HG02798 (cell line): ENCODE results near the gene MEN1.

ENCODE experiments used
- ATAC-seq: cut with Tn5 transposase; IDR thresholded peaks from one replicate; pipeline ENCODE4 v1.9.1; 2021; ENCODE audit warnings: mild to moderate bottlenecking; ENCODE audit not compliant: unreplicated experiment, poor library complexity

MEN1 gene

DNA sequence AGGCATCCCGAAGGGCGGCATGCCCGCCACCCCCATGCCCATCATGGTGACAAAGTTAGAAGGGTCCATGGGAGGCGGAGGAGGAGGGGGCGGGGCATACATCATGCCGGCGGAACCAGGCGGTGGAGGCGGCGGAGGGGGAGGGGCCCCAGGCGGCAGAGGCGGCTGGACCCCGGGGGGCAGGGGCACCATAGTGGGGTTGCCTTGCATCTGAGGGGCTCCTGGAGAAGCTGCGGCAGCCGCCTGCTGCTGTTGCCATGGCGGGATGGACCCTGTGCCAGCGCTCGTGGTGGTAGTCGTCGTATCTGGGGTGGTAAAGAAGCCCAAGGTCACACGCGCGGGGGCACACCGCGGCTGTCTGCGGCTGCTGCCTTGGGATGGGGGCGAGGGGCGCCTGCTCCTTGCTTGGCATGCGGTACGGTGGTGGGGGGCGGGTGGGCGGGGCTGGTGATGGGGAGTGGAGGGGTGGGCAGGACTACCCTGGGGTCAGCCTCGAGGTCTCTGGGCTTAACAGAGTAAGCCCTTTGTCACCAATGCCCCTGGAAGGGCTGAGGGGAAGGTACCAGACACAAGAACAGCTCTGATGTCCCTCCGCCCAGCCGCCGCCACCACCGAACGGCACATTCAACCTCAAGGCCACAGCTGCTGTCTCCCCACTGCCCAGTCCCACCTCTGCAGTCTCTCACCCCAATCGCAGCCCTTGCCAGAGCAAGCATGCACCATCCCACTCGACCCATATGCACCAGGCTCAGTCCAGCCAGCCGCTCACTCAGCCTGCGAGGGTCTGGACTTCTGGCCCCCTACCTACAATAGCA, 44.3 kb downstream of the MEN1 start:
- no peak for ATAC-seq

DNA sequence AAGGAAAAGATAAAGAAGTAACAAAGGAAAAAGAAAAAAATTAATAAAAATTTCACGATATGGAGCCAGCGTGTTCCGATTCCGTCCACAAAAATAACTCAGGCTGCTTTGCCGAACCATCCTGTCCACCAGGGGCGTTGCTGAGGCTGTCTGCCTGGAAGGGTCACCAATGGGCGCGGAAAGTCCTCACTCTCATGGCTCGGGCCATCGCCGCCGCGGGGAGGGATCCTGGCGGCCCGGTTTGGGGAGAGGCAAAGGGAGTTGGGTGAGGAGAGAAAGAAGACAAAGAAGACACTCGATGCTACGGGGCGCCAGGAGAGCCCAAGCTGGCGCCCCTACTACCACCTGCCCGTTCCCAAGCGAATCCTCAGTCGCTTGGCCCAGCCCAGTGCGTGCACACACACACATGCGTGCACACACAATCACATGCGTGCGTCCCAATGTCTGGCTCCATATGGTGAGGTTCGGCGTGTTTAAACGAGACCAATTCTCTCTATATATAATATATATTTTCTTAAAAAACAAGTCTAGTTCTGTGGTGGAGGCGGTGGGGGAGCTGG, 45.0 kb downstream of the MEN1 start:
- no peak for ATAC-seq

DNA sequence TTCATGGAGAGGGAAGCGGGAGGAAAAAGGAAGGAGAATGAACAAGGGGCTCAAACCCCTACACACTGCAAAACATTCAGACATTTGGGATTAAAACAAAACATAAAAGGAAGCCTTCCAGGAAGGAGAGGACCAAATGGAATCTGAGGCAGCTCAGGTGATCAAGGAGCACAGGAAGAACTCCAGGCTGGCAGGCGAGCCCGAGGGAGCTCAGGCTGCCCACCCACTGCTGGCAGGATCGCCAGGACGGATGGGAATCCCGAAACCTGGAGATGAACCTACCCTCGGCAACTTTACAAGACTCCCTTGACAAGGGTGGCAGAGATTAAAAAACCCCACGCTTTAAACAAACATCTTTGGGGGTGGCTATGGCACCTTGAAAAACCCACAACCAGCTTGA, 45.6 kb downstream of the MEN1 start:
- ATAC-seq = no peak

DNA sequence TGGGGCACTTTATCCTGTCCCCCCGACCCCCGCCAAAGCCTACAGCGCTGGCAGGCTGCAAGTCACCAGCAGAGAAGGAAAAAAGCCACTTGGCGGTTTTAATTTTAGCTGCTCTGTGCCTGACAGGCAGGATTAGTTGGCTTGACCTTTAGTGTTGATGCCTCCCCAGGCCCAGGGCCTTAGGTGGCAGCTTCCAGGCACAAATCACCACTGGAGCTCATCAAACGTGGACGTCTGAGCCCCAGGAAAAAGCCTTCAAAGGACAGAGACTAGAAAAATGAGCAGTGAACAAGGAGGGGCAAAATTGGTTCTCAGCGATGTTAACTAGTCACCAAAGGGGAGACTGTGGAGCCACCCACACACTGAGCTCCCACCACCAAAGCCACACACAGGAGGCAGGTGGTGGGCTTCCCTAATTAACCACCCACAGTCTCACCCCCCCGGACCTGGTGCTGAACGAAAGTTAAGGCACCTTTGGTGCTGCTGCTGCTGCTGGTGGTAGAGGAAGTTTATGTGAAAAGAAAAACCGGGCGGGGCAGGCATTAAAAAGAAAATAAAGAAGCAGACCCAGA, 46.2 kb downstream of the MEN1 start:
- no peak for ATAC-seq

DNA sequence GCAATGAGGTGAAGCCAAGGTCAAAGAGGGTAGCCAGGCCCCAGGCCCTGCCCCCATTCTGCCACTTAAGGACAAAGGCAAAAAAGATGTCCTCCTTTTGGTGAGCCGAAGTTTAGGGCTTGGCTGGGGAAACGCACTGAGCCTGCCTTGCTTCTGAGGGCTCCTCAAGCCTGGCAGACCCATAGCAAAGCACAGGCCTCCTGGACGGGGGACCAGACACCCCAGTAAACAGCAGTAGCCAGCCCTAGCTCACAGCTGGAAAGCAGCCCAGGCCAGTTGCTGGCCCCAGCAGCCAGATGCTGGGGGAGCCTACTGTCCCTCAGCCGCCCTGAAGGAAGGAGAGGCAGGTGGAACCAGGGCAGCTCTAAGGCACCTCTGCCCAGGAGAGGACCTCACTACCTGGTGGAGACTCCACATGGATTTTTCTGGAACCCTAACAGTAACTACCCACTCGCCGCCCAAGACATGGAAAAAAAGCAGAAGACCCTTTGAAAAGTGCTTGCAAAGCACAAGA, 46.8 kb downstream of the MEN1 start:
- ATAC-seq = no peak

DNA sequence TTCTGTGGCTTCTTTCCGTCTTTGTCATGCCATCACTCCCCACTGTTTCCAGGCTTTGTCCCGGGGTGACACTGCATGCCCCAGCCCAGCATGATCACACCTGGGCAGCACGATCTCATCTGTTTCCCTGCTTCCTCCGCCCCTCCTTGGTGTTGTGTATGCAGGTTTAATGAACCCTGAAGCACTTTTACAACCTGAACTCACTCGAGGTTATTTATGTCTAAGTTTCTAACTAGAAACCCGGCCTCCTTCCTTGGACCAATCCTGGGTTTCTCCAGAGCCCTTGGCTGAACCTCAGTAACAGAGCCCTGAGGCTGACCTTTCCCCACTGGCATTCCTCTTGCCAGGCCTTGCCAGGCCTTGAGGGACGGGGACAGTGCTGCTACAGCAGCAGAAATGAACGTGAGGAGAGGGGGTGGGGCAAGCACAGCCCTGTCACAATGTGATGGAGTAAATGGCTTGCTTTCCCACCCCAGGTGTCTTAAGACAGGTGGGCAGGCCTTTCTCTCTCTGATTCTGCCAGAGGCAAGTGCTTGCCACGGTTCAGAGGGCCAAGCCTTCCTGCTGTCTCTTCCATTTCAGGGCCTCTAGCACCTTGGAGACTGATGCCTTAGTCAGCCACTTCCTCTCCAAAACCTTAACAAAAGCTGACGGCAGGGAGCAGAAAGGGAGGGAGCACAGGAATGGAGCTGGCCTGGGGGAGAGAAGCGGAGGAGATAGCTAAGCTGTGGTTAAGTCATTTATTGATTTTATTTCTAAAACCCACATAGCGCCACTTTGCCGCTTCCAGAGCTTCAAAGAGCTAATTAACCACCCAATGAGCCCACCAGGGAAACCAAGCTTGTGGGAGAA, 47.5 kb downstream of the MEN1 start:
- ATAC-seq = no peak

DNA sequence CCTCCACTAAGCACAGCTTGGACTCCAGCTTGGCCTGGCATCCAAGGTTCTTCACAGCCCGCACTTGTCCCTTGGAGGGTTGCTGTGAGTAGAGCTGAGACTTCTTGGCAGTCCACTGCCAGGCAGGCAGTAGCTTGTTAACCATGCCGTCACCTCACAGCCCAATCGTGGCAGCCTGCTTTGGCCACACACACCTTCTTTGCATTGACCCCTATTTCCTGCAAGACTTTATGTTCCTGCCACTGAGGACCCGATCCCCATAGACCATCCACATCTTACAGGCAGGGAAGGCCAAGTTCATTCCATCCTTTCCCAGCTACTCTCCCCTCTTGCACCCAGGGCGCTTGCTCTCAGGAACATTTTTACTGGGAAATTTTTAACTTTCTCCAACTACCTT, 48.1 kb downstream of the MEN1 start:
- no peak for ATAC-seq

DNA sequence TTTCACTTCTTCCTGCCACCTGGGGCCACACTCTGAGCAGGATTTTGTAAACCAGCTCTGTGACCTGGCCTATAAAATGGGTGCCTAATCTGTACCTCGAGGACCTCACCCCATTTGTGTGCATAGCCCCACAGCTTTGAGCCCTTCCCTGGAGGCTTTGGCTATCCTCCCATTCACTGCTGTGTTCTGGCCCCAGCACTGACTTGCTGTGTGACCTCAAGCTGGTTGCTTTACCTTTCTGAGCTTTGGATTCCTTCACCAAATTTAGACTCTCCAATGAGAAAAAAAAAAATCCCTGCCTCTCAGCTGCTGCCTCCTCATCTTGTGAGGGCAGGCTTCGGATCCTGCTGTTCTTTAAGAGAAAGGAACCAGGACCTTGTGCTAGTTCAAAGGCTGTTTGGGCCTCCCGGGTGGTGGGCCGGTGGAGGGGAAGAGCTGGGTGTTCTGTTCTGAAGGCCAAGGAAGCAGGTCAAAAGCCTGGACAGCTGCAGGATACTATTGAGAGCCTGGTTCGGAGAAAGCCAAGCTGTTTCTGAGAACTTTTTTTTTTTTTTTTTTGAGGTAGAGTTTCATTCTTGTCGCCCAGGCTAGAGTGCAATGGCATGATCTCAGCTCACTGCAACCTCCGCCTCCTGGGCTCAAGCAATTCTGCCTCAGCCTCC, 49.5 kb downstream of the MEN1 start:
- no peak for ATAC-seq

DNA sequence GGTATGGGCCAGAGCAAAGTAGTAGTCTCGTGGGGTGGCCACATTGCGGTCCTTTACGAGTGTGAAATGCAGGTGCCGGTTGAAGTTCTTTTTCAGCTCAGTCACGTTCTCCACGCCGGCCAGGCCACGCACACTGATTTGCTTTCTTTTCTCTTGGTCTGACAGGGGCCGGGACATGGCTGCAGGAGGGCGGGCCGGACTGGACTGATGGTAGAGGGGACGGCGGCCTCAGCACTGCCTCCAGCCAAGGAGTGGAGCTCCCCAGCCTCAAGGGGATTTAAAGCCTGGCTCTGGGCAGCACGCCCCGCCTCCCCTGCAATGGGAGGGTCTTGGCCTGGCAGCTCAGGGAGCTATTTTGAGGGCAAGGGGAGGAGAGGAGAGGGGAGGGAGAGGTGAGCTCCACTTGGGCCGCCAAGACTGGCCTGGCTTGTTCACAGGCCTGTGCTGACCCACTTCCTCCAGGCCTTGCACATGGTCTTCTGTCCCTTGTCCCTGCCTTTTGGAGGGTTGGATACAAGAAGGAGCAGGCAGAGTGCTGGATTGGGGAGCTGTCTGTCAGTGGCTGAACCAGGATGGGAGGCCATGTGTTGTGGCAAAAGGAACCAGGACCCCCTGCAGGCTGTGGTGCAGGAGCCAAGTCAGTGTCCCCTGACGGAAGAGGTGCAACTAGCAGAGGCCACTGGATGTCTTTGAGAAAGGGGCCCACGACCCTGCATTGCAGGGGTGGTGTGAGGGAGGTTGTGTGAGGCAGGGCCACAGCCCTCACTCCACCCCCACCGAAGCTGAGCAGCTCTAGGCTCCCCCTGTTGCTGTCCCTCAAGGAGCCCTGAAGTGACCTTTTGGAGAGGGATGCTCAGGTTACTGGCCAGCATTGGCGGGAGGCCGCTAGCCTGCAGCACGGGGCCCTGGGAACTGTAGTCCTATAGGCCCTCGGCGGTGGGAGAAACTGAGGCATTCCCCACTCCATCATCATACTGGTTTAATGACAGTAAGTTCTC, 50.3 kb downstream of the MEN1 start, which contains the start of gene PYGM:
TSS of gene PYGM (minus strand) at position 253 of the 998 bp plus-strand sequence. CDS start at position 177, 76 bp downstream.
- no peak for ATAC-seq

DNA sequence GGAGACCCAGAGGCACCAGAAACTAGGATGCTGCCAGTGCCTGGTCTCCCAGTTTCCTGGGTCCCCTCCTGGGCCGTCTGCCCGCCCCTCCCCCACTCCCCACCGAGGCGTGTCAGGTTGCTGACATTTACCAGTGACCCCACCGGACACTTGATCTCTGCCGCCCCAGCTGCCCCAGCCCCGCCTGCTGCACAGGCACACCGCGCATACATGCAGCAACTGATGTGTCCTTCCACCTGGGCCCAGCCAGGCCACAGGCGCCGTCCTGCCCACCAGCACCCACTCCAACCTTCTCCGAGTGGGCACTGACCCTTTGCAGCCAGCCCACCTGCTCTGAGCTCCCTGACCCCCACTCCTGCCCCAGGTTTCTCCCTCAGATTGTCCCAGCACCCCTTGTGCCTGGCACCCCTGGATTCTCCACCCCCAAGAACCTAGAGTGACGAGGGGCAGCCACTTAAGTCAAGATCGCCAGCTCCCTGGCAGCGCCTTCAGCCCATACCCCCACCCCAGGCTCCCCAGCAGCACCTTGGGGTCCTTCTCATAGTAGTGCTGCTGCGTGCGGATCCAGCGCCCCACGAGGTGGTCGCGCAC, 51.1 kb downstream of the MEN1 start:
- ATAC-seq = no peak

DNA sequence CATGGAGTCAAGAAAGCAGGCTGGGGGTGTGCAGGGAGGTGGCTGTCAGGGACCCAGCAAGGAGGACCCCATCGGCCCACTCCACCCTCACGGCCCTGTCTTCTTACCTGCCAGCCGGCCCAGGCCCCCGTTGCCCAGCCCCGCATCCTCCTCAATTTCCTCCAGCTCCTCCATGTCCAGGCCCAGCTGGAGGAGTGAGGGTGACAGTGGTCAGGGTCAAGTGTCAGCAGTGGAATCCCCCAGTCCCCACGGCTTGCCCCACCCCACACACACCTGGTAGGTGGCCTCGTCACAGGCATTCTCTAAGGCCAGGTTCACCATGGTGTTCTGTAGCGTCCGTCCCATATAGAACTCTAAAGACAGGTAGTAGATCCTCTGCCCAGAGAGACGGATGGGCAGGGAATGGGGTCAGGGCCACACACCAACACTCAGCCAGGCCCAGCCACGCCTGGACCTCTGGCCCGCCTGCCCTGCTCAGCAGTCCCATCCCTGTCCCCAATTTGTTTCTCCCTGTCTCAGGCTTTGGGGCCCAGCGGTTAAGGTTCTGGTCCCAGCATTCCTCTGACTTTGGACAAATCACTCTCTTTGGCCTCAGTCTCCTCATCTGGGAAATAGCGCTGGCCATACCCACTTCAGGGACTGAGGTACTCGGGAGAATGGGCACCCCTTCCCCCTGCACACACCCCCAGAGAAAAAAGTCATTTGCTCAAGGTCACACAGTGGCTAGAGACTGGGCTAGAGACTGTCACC, 51.8 kb downstream of the MEN1 start:
- ATAC-seq = no peak

DNA sequence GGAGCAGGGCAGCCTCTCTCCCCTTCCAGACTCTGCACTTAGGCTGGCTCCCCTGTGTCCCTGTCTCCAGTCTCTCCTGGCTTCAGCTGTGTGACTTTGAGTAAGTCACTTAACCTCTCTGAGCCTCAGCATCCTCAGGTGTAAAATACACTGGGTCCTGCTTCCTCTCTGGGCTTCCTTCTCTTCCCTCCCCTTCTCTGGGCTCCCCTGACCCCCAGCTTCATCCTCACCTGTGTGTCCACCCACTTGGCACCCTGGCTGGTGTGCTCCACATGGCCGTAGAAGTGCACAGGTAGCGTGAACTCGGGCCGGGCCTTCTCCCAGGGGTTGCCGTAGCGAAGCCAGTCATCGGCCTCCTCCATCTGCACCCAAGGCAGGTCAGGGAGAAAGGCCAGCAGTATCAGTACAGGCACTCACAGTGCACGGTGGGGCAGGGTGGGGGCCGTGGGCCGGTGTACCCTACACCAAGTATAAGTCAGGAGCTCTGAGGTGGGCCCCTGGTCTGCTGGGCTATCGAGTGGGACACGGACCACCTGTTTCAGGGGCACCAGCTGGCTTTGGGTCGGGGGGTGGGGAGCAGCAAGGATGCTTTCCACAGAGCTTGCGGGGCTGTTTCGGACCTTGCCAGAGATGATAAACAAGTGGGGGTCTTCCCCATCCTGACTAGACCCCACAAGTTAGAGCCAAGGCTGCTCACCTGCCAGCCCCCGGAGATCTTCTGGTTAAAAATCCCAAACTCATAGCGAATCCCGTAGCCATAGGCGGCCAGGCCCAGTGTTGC, 52.6 kb downstream of the MEN1 start:
- ATAC-seq = no peak

DNA sequence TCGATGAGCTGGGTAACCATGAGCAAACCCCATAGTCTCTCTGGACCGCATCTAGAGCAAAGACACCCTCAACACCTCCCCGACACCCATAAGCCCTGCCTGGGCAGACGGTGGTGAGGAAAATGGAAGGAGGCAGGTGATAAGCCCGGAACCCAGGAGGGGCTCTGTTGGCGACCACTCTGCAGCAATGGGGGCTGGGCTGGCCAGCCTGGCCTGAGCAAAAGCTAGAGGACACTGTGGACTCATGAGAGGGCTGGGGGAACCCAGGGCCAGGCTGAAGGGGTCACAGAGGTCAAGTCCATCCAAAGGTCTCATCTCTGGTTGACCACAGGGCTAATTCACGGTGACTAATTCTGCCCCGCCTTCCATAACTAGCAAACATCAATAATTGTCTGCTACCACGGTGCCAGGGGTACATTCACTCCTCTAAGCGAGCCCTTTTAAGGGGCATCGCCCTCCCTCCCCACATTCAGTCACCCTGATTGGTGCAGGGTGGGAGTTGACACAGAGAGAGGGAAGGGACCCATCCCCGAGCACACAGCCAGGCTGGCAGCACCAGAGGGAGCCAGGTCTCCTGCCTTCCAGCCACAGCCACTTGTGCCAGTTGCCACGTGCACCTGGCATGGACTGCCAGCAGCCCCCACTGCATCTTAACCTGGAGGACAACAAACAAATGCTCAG, 54.5 kb downstream of the MEN1 start:
- no peak for ATAC-seq

DNA sequence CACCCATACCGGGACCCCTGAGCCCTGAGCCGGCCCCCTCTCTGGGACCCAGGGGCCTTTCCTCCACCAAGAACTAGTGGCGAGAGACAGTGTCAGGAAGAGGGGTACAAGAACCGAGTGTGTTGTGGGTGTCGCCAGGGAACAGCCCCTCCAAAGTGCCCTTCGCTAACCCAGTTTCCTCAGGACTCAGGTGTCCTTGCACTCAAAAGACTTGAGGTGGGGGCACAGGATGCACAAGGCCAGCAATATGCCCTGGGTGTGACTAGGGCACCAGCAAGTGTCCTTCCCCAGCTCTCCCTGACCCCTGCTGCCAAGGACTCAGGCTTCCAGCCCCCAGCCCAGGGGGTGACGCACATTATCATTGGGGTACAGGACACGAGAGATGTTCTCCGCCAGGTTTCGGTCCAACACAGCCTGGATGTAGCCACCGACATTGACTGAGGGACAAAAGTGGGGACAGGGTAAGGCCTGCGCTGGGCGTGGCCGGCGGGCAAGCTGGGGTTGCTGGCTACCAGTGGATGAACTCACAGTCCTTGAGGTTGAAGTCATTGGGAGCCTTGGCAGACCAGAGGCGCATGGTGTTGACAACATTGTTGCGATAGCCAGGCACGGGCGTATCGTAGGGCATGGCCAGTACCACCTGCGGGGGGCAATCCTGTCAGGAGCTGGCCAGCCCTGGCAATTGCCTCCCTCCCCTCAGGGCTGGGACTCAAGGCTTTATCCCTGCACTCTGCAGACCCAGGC, 55.3 kb downstream of the MEN1 start:
- no peak for ATAC-seq

DNA sequence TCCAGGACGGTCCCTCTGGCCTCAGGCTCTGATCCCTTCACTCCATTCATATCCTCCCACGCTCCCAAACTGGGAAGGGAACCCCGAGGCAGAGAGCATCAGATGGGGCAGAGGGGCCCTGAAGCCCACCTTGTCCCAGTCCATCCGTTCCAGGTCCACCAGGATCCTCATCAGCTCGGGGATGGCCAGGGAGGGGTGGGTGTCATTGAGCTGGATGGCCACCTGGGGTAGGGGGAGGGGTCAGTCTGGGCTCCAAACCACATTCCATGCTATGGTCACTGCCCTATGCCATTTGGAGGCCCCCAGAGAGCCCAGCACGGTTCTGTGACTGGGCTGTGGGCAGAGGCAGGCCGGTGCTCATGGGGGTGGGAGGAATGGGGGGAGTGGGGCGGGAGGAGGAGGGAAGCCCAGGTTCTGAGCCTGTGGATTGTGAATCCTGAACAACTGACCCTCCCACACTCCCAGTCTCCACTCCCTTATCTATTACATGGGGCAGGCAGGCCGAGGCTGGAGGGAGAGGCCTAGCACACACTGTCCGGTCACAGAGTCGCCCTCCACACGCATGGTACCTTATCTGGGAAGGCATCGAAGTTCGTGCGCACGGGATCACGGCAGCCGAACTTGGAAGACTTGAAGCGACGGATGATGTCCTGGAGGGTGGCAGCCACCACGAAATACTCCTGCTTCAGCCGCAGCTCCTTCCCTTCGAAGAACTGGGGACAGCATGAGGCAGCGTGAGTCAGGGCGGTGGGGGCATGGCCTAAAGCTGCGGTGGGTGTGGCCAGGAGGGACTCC, 56.0 kb downstream of the MEN1 start:
- ATAC-seq = no peak
